ENCODE data around the gene INO80E.
"Not testable (repeated sequence)": the region's sequence is repeated elsewhere in the genome, so short reads cannot be mapped to it uniquely, and the experiment has no call there.

INO80E gene

DNA sequence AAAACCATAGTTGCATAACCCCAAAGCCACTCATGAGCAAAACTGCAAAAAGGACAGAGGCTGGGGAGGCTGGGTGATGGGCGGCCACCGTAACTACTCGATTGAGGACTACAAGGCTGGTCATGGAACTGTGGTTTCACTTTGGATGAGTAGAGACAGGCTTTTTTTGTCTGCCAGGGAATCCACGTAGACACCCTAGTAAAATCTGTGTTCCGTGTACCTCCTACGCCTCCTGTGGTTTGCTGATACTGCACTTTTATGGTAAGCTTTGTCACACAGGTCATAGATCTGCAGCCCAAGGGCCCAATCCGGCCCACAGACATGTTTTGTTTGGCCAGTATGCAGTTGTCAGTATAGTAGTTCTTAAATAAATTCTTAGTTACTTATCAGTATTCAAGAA is 37.2 kb downstream of the INO80E start:
- DNase-seq = no peak

DNA sequence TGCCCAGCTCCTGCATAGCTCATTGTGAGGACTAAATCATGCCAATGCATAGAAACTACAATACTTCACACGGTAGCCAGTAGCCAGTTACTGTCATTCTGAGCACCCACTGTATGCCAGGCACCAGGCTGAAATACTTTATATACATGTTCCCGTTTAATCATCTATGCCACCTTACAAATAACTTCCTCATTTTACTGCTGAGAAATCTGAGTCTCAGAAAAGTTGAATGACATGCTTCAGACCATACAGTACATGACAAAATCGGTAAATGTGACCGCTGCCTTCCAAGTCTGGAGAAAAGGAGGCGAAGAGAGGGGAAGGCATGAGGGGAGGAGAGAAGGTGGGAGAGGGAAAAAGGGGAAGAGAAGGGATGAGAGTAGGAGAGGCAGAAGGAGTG is 44.2 kb downstream of the INO80E start:
- no peak for DNase-seq

DNA sequence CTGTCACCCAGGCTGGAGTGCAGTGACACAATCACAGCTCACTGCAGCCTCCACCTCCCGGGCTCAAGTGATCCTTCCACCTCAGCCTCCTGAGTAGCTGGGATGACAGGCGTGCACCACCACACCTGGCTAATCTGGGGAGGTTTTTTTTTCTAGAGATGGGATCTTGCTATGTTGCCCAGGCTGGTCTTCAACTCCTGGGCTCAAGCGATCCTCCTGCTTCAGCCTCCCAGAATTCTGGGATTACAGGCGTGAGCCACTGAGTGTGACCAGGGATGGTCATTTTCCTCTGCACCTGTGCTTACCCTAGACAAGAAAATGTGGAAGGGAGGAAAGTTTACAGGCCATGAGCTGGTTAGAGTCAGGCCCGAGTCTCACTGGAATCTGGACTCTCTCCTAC is 44.6 kb downstream of the INO80E start:
- DNase-seq = not testable (repeated sequence)

DNA sequence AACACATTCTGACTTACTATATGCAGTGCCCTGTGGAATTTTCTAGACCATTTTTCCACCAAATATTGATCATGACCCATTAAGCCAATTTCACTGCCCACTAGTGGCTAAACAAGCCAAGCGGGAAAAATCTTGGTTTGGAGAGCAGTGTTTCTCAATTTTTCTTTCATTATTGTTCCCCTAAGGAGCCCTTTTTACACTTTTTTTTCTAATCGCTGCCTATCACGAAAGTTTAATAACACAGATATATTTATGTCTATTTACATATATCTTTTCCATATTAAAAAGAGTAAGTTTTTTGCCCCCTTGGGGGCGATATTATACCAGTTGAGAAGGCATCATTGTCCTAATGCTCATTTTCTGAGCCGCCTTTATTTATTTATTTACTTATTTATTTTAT is 45.8 kb downstream of the INO80E start:
- DNase-seq = peak; percentile 10

DNA sequence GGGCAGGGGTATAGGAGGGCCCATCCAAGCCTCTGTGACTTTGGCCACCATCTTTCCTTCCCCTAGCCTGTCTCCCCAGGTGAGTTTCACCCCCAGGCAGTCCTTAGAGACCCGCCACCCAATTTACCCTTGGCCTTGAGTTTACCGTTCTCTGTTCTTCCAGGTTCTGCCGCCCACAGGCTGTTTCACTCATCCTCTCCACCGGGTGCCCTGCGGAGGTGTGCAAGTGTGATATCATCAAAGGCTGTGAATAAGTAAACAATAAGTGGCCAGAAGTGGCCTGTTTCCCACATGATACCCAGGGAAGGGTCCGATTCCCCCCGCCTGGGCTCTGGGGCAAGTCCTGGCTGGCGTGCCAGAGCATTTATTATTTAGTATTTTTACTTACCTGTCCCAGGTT is 50.1 kb downstream of the INO80E start:
- DNase-seq = no peak

DNA sequence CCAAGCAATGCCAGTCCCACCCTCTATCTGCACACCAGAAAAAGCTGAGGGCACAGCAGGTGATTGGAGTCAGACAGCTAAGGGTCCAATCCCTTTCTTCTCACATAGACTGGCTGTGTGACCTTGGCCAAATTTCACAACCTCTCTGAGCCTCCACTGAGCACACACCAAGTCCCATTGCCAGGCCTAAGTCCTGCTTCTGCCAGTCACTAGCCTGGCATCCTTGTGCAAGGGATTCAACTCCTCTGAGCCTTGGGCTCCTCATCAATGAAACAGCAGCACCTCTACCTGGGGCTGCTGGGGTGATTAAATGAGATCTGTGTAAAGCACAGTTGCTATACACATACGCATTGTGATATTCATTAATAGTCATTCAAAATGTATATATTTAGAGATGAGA is 50.5 kb downstream of the INO80E start:
- DNase-seq = no peak

DNA sequence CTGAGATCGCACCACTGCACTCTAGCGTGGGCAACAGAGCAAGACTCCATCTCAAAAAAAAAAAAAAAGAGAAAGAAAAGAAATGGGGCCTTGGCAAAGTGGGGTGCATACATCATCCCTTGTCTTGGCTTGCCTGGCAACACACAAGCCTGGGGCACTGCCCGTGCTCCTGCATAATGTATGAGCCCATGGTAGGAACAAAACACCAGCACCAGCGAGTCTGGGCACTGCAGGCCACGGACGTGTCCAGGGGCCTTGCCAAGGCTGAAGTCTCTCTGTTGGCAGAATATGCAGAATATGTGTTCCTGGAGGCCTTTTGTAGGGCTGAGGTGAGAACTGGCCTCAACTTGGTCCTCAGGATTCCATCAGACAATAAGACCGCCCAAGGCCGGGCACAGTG is 53.8 kb downstream of the INO80E start:
- DNase-seq = no peak

DNA sequence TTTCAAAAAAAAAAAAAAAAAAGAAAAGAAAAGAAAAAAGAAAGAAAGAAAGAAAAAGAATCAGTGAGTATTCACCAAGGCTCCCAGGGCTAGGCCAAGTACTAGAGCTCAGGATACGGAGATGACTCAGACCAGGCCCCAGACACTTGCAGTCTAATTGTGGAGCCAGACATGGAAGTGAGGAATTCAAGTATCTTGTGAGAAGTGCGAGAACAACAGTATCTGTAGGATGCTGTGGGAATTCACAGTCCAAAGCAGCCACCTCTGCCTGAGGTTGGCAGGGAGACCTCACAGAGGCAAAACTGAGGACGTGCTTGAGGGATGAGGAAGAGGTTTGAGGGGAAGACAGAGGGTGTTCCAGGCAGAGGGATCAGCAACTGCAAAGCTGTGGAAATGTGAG is 55.5 kb downstream of the INO80E start:
- DNase-seq = no peak

DNA sequence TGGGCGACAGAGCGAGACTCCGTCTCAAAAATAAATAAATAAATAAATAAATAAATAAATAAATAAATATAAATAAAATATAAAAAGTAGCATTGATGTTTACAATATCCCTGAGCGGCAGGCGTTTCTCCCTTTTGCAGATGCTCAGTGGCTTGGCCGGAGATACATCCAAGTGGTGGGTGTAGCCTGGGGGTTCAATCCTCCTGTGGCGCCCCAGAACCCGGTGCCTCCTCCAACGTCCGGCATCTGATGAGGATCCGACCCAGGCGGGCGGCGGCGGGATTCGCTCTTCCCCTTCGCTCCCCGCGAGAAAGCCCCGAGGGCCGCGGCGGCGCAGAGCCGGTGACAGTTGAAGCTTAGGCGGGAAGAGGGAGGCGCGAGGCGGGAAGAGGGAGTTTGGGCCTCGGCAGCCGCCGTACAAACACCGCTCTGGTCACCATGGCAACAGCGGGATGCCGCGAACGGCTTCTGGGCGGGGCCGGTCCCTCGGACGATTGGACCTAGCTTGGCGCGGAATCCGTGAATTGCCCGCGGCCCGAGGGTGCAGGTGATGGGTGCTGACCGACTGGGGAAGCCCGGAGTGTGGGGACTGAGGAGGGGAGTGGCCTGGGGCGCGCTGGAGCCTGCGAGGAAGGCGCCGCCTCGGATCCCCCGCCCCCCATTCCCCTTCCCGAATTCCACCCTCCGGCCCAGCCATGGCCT is 56.8 kb downstream of the INO80E start:
- DNase-seq = peak; percentile 96

DNA sequence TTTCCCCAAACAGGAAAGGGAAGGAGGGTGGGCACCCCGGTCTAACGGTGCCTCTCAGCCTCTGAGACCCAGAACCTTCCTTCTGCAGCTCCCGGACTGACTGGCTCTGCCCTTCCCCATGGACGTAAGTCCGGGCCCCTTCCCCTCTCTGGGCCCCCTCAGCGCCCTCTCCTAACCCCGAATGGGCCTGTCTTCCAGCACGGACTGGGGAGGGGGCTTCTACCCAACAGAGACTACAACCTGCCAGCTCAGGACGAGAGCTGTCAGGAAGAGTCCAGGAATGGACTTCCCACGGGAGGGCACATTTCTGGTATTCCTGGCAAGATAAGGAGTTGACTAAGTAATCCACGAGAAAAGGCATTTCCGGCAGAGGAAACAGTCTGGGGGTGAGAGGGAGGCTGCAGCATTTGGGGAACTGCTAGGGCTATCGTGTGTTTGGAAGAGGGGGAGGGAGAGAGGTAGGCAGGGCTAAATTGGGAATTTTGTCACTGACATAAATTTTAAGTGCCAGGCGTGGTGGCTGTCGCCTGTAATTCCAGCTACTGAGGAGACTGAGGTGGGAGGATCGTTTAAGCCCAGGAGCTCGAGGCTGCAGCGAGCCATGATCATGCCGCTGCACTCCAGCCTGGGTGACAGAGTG is 57.5 kb downstream of the INO80E start:
- no peak for DNase-seq

DNA sequence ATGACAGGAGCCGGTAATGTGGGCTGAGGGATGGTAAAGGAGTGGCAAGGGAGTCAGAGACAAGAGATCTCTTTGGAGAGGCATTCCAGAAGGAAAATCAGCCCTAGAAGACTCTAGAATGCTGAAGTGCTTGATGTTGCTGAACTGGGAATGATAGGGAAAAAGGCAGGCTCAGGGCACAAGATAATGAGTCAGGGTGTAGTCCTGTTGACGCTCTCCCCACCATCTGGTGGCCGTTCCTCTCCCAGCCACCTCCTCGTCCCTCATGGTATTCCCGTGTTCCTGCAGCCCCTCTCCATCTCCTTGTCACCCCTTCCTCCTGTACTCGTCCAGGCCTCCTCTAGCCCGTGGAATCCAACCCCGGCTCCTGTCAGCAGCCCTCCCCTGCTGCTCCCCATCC is 58.4 kb downstream of the INO80E start:
- DNase-seq = no peak

DNA sequence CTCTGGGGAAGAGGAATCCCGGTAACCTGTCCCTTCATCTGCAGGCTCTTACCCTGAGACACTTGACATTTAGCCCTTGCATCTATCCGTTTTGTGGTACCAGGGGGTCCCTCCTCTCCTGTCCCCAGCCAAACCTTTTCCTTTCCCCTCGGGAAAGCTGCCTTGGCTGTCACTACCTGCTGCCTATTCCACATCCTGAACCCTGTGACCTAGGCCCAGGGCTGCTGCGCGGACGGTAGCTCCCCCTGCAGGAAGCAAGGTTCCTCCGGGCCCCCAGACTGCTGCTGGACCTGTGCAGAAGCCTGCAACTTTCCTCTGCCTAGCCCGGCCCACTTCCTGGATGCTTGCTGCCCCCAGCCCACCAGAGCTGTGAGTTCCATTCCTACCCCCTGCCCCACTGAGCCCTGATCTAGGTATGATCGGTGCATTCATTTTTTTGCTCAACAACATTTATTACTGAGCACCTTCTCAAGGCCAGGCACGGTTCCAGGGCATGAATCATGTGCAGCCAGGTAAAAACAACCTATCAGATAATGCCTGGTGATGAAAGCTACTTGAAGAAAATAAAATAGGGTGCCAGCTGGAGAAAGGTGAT is 59.0 kb downstream of the INO80E start:
- peak; percentile 18 for DNase-seq
